ENCODE measurements around the gene EPS8.

Gene EPS8

GRCh38 chr12:15602051-15602672 is 187.0 kb downstream of the EPS8 start:
- TF ChIP-seq EZH2phosphoT487 (IDR thresholded peaks at IDR 0.05; ENCODE audit: borderline replicate concordance) (no peak), CTCF (conservative IDR thresholded peaks at IDR 0.05; ENCODE audit: low read length) (no peak)
- Histone ChIP-seq H3K4me1 (ENCODE audit: insufficient read depth, low read length, poor library complexity, severe bottlenecking) (no peaks in the 10 kb centered on the region), H3K27me3 (ENCODE audit: insufficient read depth, low read length, poor library complexity, severe bottlenecking) (no peaks in the 10 kb centered on the region), H2AFZ (ENCODE audit: low read length) (no peak overlapping the region), H4K20me1 (ENCODE audit: insufficient read depth, low read length, poor library complexity, severe bottlenecking) (no peaks in the 10 kb centered on the region), H3K4me2 (ENCODE audit: low read depth, low read length, poor library complexity, severe bottlenecking) (no peak overlapping the region), H3F3A (ENCODE audit: low read depth) (no peaks in the 10 kb centered on the region), H3K4me3 (ENCODE audit: low read length, poor library complexity, severe bottlenecking) (no peak overlapping the region), H3K9me2 (replicated peaks; ENCODE audit: low read depth, low read length) (no peaks in the 10 kb centered on the region), H3K9me3 (ENCODE audit: insufficient read depth, low read depth, low read length) (no peaks in the 10 kb centered on the region), H3K79me2 (ENCODE audit: insufficient read depth, low read length) (no peaks in the 10 kb centered on the region), H3K9ac (ENCODE audit: low read depth, low read length, poor library complexity, severe bottlenecking) (no peak overlapping the region), H3K36me3 (ENCODE audit: insufficient read depth, low read length) (no peaks in the 10 kb centered on the region)

- no peak overlapping the region for H3K4me3 ChIP-seq (ENCODE audit: low read length, poor library complexity, severe bottlenecking)
- H3K9ac ChIP-seq (ENCODE audit: low read depth, low read length, poor library complexity, severe bottlenecking) = no peak overlapping the region
- no peak overlapping the region for H2AFZ ChIP-seq (ENCODE audit: low read length)
- no peak for TF ChIP-seq CTCF (conservative IDR thresholded peaks at IDR 0.05; ENCODE audit: low read length)
- H3K4me2 ChIP-seq (ENCODE audit: low read depth, low read length, poor library complexity, severe bottlenecking) = no peak overlapping the region
- no peaks in the 10 kb centered on the region for H3F3A ChIP-seq (ENCODE audit: low read depth)
- H3K9me2 ChIP-seq (replicated peaks; ENCODE audit: low read depth, low read length) = no peaks in the 10 kb centered on the region
- H3K9me3 ChIP-seq (ENCODE audit: insufficient read depth, low read depth, low read length) = no peaks in the 10 kb centered on the region
- H3K27me3 ChIP-seq (ENCODE audit: insufficient read depth, low read length, poor library complexity, severe bottlenecking) = no peaks in the 10 kb centered on the region
- H4K20me1 ChIP-seq (ENCODE audit: insufficient read depth, low read length, poor library complexity, severe bottlenecking) = no peaks in the 10 kb centered on the region
- H3K79me2 ChIP-seq (ENCODE audit: insufficient read depth, low read length) = no peaks in the 10 kb centered on the region
- H3K4me1 ChIP-seq (ENCODE audit: insufficient read depth, low read length, poor library complexity, severe bottlenecking) = no peaks in the 10 kb centered on the region
- H3K36me3 ChIP-seq (ENCODE audit: insufficient read depth, low read length) = no peaks in the 10 kb centered on the region
These were observed 187.9 kb downstream of the EPS8 start for GRCh38 chr12:15601210-15601800.

GRCh38 chr12:15600223-15600935 is 188.8 kb downstream of the EPS8 start:
- H4K20me1 ChIP-seq (ENCODE audit: insufficient read depth, low read length, poor library complexity, severe bottlenecking) = no peaks in the 10 kb centered on the region
- no peak overlapping the region for H3K9ac ChIP-seq (ENCODE audit: low read depth, low read length, poor library complexity, severe bottlenecking)
- TF ChIP-seq CTCF (conservative IDR thresholded peaks at IDR 0.05; ENCODE audit: low read length) = no peak
- no peak for TF ChIP-seq EZH2phosphoT487 (IDR thresholded peaks at IDR 0.05; ENCODE audit: borderline replicate concordance)
- no peaks in the 10 kb centered on the region for H3K36me3 ChIP-seq (ENCODE audit: insufficient read depth, low read length)
- no peaks in the 10 kb centered on the region for H3K9me2 ChIP-seq (replicated peaks; ENCODE audit: low read depth, low read length)
- H3K79me2 ChIP-seq (ENCODE audit: insufficient read depth, low read length) = no peaks in the 10 kb centered on the region
- H2AFZ ChIP-seq (ENCODE audit: low read length) = no peak overlapping the region
- H3F3A ChIP-seq (ENCODE audit: low read depth) = no peaks in the 10 kb centered on the region
- H3K4me3 ChIP-seq (ENCODE audit: low read length, poor library complexity, severe bottlenecking) = no peak overlapping the region
- H3K9me3 ChIP-seq (ENCODE audit: insufficient read depth, low read depth, low read length) = no peaks in the 10 kb centered on the region
- no peaks in the 10 kb centered on the region for H3K4me1 ChIP-seq (ENCODE audit: insufficient read depth, low read length, poor library complexity, severe bottlenecking)
- no peak overlapping the region for H3K4me2 ChIP-seq (ENCODE audit: low read depth, low read length, poor library complexity, severe bottlenecking)
- H3K27me3 ChIP-seq (ENCODE audit: insufficient read depth, low read length, poor library complexity, severe bottlenecking) = no peaks in the 10 kb centered on the region
